NCI-H1436 (cell line): ENCODE data around the gene MEIS2.

Source experiments
- DNase-seq: peaks from one replicate; lab custom pipeline; 2025; lab: John Stamatoyannopoulos, UW

The MEIS2 gene

GRCh38 chr15:37100109-37100965, at the start of gene MEIS2:
Gene MEIS2, minus strand, starts transcription at chr15:37100549. Its CDS starts 1,083 bp downstream, at chr15:37099466.
- DNase-seq: peak; percentile 93

- DNase-seq: no peak
Measured at GRCh38 chr15:37149146-37149545, 48.8 kb upstream of the MEIS2 start.

- no peak for DNase-seq
Measured at GRCh38 chr15:37148714-37149113, 48.4 kb upstream of the MEIS2 start.

GRCh38 chr15:37143351-37143750, 43.0 kb upstream of the MEIS2 start:
- no peak for DNase-seq

- no peak for DNase-seq
Measured at GRCh38 chr15:37142371-37142770, 42.0 kb upstream of the MEIS2 start.

- no peak for DNase-seq
Measured at GRCh38 chr15:37140531-37141058, 40.2 kb upstream of the MEIS2 start.

- no peak for DNase-seq
Measured at GRCh38 chr15:37138591-37139215, 38.4 kb upstream of the MEIS2 start.

GRCh38 chr15:37137221-37137620, 36.9 kb upstream of the MEIS2 start:
- DNase-seq: no peak

GRCh38 chr15:37136666-37137065, 36.3 kb upstream of the MEIS2 start:
- DNase-seq: no peak

GRCh38 chr15:37135225-37135624, 34.9 kb upstream of the MEIS2 start:
- DNase-seq: peak; percentile 54

DNA sequence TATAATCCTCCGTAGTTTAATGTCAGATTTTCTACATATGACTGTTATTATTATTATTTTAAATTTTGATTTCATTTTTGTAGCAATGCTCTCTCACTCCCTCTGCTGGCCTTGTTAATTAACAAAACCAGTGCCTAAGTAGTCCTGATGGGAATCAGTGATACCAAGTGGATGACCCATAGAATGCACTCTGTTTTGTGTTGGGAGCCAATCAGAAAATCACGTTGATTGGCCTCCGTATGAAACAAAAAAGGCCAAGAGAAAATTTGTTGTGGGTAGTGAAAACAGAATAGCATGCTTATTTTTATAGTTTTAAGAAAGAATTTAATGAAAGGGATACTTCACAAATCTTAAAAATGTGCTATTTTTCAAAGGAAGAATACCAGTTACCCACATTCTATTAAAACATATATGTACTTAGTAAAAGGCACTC, 34.4 kb upstream of the MEIS2 start:
- DNase-seq: peak; percentile 13

DNA sequence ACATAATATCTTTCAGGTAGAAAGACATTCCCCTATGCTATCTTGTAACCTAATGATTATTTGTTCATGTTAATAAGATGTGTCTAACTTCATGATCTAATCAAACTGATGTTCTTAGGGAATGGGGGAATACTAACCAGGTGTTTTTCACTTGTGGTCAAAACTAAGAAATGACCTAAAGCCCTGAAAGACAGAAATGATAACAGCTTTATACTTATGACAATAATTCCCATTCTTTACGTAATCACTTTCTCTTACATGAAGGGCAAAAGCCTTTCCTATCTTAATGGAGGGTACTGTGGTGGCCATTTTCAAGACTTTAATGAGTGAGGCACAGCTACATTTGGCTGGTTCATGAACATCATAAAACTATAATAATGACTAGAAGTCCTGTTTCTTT, 33.9 kb upstream of the MEIS2 start:
- no peak for DNase-seq

DNA sequence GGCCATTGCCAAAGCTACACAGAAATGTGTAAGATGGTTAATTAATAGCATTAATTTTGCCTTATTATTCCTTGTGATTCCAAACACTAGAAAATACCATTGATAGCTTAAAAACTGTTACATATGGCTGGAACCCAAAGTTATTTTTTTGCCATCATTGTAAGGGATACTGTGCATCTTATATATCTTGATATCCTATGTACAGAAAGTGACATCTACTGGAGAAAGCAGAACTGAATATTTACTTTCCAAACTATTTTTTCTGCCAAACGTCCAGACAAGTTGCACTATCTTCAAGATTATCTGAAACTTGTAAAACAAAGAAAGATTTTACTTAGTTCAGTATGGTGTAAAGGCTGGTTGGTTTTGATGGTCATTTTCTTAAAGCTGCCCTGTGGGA, 33.3 kb upstream of the MEIS2 start:
- no peak for DNase-seq

- no peak for DNase-seq
Measured at GRCh38 chr15:37132826-37133417, 32.6 kb upstream of the MEIS2 start.

- DNase-seq: no peak
Measured at GRCh38 chr15:37131621-37132020, 31.3 kb upstream of the MEIS2 start.

DNA sequence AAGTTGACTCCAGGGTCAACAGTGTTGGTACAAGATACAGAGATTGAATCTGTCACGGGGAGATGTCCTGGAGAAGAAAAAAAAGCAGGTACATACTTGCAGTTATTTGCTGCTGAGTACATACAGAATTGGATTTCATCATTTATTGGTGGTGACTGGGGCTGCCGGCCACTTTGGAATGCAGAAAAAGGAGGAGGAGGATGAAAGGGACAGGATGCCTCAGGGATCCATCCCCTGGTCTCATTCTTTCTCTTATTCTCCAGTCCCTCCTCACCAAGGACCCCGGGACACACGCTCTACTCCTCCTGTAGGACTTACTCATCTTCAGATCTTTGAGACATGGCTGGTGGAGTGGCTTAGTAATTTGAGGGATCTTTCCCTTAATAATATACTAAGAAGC, 30.0 kb upstream of the MEIS2 start:
- no peak for DNase-seq

GRCh38 chr15:37125143-37125542, 24.8 kb upstream of the MEIS2 start:
- no peak for DNase-seq

DNA sequence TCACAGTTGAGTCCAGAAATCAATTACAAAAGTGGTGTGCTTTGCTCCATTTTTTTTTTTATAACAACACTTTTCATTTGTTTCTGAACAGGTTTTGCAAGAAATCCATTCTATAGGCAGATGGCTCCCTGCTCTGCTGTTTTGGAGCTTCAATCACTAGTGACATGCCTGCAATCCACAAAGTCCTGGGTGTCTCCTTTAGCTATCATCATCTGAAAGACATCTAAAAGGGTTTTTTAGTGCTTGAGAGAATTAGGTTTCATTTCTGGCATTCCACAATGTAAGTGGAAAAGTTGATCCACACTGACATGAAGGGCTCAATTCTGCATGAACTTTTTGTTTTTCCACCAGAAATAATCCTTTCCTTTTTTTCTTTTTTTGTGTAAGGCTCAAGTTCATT, 24.0 kb upstream of the MEIS2 start:
- DNase-seq: no peak

- no peak for DNase-seq
Measured at GRCh38 chr15:37122703-37123102, 22.4 kb upstream of the MEIS2 start.

GRCh38 chr15:37121492-37121891, 21.1 kb upstream of the MEIS2 start:
- DNase-seq: no peak

GRCh38 chr15:37117030-37117429, 16.7 kb upstream of the MEIS2 start:
- DNase-seq: no peak

DNA sequence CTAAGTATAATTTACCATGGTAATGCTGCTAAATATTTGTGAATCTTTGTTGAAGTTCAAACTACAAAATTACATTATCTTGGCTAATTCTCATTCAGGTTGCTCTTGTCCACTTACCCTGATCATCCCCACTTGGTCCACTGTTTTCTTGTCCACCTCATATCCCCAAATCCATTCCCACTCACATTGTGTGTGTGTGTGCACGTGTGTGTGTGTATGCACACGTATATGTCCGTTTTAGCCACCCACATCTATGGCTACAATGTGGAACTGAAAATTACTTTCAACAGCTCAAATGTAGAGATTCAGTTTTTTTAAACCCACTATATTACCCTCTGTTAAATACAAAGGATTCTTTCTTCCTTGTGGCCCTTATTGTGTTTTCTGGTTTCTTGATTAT, 15.2 kb upstream of the MEIS2 start:
- DNase-seq: no peak
